SIG-M5 treated with dmso at 0.1 percent for 504 hours (cell line): ENCODE measurements around the gene ADISSP.

Experiments used
- DNase-seq: peaks from one replicate; lab custom pipeline; 2025; ENCODE audit not compliant: unreplicated experiment; lab: John Stamatoyannopoulos, UW

ADISSP gene

DNA sequence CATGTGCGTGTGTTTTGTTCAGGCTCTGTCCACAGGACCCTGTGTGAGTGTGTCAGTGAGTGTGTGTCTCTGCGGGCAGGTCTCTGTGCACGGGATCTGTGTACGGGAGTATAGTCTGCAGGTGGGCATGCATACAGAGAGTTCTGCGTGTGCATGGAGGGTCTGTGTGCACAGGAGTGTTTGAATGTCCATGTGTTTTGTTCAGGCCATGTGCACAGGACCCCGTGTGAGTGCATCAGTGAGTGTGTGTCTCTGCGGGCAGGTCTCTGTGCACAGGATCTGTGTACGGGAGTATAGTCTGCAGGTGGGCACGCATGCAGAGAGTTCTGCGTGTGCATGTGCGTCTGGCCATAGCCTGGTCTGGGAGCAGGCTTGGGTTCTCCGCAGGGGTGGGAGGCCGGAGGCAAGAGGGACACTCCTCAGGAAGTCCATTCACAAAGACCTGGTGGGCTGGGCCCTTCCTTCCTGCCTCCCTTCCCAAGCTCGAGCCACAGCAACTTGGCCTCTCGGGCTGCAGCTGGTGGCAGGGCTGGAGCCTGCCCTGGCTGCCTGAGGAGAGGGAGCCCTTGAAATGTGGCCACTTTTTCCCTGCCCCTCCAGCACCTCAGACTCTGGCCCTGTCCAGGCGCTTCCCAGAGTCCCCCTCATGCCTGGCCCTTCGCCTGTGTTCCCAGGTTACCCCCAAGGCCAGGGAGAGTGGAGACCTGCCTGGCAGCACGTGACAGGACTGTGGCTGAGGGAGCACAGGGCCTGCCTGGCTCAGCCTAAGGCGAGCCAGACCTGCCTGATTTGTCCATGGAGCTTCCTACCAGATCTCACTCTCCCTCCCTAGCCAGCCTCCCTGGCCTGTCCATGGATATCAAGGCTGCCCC, 28.3 kb downstream of the ADISSP start:
- no peak for DNase-seq

DNA sequence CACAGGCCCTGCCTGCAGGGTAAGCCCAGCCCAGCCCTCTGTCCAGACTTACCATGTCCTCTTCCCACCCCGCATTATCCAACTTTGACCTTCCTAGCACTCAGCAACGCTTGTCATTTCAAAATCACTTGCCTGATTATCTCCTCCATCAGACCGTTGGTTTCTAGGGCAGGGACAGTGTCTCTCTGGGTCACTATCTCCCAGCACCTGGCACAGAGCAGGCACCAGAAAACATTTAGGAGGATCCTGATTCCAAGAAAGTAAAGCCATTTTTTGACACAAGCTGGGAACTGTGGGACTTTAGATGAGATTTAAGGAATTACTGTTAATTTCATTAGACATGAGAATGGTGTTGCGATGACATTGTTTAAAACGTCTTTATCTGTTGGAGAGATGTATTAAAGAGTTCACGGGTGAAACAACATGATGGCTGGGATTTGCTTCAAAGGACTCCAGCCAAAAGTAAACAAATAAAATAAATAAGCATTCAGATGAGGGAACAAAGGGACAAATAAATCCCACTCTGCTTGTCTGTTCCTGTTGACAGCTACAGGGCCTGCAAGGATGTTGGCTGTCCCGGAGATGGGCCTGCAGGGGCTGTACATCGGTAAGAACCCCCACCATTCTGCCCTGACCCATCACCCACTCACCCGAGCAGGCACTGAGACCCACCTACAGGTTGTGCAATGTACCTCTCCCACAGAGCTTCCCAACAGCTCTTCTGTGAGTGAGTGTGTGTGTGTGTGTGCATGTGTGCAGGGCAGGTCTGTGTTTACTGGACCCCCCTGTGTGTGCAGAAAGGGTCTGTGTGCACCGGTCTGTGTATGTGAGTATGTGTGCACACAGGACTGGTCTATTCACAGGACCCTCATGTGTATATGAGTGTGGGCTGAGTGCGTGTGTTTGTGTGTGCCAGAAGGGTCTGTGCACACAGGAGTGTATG, 29.2 kb downstream of the ADISSP start:
- no peak for DNase-seq

DNA sequence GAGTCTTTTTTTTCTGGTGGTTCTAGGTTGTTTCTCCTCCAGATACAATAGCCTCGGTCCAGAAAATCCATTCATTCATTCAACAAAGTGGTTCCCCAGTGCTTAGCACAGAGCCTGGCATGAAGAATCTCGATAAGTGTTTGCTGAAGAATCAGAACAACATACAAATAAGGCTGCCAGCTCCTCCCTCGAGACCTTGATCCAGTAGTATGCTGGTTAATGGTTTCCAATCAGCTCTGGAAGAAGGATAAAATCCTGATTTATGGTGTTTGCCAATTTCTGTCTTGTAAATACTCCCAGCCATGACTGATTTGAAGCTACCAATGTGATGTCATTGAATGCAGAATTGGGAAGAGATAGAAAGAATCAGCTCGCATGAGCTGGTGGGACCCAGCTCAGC, 31.8 kb downstream of the ADISSP start:
- DNase-seq, result no peak

DNA sequence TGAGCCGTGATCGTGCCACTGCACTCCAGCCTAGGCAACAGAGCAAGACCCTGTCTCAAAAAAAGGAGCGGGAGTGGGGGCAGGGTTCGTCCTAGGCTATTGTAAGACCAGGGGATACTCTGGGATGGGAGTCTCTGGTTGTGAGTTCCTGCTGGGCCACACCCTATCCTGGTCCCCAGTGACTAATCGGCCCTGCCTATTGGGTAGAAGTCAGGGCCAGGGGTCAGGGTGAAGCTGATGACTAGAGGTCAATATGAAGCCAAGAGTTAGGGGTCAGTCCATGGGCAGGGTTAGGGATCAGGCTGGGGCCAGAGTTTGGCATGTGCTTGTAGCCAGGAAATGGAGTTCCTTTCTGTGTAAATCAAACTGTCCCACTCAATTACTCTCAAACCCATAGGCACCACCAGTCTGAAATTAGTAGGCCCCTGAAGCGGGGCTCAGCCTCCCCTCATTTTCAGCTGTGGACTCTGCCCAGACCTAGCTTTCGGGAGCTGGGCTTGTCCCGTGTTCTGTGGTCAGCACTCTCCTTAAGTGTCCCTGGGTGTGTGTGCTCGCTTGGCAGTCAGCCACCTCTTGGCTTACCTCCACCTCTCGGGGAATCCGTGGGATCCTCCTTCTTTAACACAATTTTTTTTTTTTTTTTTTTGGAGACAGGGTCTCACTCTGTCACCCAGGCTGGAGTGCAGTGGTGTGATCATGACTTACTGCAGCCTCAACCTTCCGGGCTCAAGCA, 33.3 kb downstream of the ADISSP start:
- no peak for DNase-seq

DNA sequence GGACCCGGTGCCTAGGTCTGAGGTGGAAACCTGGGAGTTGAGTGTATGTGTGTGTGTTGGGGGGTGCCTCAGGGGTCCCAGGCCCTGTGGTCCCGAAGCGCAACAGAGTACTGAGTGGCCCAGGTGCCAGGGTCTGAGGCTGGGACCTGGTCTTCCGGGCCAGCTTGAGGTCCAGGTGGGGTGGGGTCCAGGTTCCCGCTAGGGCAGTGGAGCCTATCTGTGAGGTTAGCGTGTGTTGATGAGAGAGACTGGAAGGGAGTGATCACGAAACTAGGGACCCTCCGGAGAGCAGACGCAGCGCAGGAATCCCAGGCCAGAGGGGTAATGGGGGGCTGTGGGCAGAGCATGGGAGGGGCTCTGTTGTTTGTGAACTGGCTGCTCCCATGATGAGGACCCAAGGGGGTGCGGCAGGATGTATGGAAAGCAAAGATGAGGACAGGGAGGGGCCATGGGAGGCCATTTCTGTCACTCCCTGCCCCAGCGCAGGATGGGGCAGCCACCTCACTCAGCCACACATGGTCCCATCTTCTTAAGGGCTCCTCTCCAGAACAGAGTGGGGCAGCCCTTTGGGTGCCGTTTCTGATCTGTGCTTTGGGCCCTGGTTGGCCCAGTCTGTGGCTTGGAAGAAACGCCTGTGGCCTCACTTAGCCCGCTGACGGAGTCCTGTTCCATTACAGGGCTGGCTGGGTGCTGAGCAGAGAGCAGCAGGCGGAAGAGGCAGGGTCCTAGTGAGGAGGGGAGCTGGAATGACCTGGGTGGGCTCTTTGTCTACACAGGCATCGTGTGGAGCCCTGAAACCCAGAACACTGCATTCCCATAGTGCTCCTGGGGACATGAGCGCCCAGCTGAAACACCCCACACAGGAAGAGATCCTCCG, 34.2 kb downstream of the ADISSP start:
- no peak for DNase-seq

DNA sequence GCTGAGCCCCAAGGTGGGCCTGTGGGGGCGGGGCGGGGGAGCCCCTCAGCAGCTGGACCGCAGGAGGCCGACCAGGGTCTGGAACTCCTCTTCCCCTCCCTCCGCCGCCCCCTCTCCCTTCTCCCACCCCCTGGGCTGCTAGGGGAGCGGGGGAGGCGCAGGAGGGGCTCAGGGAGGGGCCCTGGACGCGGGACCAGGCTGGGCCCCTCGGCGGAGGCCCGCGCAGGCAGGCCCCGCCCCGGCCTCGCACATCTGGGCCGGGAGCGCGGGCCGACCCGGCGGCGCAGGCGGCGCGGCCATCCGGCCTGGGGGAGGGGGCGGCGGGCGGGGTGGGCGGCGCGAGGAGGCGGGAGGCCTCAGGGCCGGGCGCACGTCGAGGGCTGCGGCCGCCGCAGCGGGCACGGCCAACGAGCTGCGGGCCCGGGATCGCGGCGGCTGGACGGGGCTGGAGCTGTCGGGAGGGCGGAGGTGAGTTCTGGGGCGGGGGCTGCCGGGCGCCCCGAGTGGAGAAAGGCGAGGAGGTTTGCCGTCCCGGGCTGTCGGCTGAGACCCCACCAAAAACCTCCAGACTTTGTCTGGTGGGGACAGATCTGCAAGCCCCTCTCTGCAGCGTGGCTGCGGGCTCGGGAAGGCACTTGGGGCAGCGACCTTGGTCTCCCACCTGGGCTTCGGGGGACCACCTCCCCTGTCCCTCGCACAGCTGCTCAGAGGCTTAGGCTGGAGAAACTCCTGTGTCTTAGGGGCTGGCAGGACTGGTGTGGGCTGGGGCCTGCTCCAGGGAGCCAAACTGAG, 35.0 kb downstream of the ADISSP start, which contains the start of gene HSPA12B:
TSS of gene HSPA12B (plus strand) at position 359 of the 792 bp plus-strand sequence. CDS start 5,990 bp downstream, outside the sequence.
- DNase-seq, result no peak

DNA sequence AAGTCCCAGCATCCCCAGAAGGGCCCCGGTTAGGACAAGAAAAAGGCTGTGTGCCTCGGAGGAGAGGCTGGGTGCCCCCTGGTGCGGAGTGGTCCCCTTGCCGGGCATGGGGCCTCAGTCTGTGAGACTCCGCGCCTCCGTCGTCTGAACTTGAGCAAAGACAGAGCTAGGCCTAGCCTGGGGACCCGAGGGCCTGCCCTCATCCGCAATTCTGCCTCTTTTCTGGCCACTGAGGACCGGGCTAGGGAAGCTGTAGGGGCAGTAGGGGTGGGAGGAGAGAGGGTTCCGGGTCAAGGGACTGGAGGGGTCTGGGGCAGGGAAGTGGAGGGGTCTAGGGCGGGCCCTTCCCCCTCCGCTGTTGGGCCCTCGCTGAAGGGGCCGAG, 35.6 kb downstream of the ADISSP start:
- DNase-seq, result no peak

DNA sequence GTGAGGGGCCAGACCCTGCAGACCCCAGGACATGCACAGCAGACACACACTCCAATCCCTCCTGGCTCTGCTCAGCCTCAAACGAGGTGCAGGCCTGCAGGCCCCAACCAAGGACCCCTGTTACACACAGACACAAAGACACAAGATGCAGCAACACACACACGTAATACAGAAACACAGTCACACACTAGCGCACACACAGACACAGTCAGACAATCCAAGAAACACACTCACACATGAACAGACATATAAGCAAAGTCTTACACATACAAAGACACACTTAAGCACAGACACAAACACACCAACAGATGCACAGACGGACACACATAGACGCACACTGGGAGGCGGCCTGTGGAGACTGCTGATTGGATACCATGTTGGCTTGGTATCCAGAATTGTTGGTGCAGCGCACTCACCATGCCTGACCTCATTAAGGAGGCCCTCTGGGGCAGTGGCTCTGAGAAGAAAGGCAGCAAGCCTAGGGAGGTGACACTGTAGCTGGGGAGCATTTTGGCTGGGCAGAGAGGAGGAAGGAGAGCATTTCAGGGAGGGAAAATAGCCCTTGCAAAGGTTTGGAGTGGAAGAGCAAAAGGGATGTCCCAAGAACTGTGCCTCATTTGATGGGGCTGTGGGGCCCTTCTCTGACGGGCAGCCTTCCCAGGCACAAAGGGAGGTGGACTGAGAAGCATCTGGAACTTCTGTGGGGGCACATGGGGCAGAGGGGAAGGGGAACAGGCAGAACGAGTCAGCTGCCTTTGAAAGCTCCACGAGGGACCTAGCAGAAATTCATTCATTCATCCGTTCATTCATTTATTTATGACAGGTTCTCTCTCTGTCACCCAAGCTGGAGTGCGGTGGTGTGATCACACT, 36.5 kb downstream of the ADISSP start:
- DNase-seq, result no peak

DNA sequence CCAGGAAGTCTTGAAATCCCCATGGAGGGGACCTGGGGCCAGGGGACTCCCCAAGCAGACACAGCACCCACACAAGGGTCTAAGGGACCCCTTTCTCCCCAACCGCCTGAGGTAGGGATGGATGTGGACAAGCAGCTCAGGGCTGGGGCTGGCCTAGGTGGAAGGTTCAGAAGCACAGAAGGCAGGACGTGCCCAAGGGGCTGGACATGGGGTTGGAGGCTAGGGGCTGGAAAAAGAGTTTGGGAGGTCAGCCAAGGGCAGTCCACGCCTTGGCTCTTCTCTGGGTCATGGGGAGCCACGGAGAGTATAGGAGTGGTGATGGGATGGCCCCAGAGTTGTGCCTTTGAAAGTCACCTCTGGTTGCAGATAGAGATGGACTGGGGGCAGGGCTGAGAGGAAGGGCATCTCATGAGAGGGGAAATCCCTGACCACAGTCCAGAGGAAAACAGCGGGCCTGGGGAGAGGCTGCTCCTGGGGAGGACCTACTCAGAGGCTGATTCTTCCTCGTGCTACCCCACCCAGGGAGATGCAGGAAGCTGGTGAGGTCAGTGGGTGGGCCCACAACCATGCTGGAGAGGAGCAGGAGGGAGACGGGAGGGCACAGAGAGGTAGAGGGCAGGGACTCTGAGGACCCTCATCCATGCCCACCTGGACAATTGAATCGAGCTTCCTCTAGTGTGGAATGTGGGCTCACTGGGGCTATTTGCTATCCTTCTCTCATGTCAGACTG, 37.6 kb downstream of the ADISSP start:
- no peak for DNase-seq

DNA sequence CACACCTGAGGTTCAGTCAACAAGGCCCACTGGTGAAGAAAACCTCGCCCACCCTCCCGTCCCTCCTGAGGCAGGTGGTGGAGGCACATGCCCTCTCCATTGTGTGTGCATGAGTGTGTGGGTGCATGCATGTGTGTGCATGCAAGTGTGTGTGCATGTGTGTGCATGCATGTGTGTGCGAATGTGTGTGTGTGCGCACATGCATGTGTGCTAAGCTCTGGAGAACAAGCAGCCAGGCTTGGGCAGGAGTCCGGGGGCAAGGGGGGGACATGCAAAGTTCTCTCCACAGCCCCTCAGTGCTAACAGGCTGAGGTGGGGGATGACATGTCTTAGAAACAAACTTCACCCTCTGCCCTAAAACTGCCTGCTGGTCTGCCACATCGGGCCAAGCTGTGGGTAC, 38.2 kb downstream of the ADISSP start:
- no peak for DNase-seq

DNA sequence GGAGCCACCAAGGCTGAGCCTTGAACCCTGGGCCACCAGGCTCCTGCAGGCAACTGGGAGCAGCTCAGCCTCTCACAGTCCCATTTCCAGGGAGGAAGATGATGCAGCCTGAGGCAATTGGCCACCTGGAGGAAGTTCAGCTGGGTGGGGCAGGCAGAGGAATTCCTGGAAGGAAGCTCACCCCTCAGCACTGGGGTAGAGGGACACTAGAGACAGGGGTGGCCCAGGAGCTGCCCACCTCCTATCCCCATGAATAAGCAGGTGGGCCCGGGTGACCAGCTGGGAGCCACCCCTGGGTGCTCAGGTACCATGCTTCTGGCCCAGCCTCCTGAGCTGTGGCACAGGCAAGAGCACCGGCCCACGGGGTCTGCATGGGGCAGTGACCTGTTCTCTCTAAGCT, 38.7 kb downstream of the ADISSP start:
- no peak for DNase-seq

DNA sequence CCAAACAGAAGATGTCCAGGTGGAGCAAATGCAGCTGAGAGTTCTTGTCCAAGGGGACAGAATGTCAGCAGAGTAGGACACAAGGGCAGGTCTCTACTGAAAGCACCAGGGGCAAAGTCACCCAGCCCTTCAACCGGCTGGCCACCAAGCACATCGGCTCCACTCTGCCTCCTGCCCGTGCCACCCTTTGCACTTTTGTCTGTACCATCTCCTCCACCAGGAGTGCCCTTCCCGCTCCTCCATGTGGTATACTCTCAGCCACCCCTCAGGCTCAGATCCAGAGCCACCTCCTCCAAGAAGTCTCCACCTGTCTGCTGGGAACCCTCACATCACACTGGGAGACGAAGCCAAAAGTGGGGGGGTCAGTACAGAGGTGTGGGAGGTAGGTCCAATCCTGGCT, 39.2 kb downstream of the ADISSP start:
- DNase-seq, result no peak

DNA sequence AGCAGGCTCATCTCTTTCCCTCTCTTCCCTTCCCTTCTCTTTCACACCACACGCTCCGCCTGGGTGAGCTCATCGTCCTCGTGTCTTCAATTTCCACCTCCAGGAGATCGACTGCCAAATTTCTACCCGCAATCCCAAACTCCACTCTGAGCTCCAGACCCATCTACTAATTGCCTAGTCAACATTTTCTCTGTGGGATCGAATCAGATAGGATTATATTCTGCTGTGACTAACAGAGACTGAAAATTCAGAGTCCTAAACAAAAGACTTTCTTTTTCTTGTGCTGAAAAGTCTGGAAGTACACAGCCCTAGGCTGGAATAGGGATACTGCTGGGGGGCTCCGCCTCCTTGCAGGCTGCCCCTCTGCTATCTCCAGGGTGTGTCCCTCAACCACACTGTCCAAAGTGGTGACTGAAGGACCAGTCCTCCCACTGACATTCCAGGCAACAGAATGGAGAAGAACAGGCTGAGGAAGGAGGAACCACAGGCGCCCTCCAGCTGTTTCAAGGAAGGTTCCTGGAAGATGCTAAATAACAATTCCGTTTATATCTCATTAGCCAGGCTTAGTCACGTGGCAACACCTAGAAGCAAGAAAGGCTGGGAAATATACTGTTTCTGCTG, 40.0 kb downstream of the ADISSP start:
- DNase-seq, result no peak

DNA sequence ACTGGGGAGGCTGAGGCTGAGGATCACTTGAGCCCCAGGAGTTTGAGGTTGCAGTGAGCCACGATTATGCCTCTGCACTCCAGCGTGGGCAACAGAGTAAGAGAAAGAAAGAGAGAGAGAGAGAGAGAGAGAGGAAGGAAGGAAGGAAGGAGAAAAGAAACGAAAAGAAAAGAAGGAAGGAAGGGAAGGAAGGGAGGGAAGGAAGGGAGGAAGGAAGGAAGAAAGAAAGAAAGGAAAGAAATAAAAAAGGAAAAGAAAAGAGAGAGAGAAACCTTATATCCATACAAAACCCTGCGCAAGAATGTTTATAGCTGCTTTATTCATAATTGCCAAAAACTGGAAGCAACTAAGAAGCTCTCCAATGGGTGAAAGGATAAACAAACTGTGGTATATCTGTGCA, 43.2 kb downstream of the ADISSP start:
- no peak for DNase-seq

DNA sequence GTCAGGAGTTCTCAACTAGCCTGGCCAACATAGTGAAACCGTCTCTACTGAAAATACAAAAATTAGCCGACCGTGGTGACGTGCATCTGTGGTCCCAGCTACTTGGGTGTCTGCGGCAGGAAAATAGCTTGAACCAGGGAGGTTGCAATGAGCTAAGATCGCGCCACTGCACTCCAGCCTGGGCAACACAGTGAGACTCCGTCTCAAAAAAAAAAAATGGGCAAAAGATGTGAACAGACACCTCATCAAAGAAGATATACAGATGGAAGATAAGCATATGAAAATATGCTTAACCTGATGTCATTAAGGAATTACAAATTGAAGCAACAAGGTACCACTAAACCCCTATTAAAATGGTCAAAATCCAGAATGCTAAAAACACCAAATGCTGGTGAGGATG, 44.3 kb downstream of the ADISSP start:
- no peak for DNase-seq

DNA sequence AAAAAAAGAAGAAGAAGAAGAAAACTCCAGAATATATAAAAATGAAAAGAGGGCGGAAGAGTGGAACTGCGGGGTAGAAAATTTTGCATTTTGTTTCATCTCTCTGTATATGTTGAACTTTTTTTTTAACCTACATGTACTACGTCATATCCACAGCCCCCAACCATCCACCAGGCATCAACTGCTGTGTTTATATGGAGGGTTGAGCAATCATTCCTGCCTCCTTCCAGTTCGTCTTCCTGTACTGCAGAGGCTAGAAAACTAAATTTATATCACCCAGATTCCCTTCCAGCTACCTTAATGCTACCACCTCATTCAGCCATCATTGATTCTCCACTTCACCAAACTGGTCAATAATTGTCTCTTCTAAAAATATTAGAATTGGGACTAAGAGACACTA, 45.6 kb downstream of the ADISSP start:
- peak; percentile 20 for DNase-seq

DNA sequence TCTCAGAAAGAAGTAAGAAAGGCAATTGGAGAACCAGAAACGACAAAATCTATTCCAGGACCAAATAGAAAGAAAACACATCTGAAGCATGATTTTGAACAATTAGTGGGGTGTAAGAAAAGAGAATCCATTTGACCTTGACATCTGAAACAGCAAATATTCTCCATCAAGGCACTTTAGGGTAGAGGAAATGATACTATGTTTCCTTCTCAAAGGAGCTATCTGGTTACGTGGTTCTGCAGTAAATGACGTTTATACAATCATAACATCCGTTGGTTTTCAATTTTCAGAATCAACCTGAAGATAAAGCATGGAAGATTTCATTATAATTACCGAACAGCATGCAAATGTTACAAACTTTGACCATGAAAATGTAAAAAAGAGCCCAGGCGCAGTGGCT, 46.9 kb downstream of the ADISSP start:
- DNase-seq, result no peak
